HG03565 (cell line): ENCODE measurements around the gene GRIN2B.

Experiments
- ATAC-seq: cut with Tn5 transposase; IDR thresholded peaks from one replicate; pipeline ENCODE4 v1.9.1; 2021; ENCODE audit warnings: mild to moderate bottlenecking, moderate library complexity; ENCODE audit not compliant: unreplicated experiment

The GRIN2B gene

GRCh38 chr12:13981296-13981962 is at the start of gene GRIN2B:
TSS of gene GRIN2B (minus strand) at chr12:13981602. CDS start at chr12:13866208, 115,394 bp downstream.
- ATAC-seq: no peak

DNA sequence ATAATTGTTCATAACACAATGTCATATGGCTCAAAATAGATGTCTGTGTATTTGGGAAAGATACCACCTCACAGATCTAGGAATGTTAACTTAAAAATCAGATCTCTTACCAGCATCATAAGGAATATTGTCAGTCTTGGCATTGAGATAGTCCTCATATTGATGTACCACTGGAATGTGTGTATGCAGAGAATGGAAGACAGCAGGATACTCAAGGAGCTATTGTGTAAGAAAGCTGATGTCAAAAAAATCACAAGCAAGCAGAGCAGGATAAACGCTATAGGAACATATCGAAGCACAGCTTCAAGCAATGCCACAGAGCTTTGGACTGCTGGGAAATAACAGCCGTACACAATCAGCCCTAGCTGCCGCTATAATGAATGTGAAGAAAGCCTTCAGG is 45.1 kb upstream of the GRIN2B start:
- no peak for ATAC-seq

- ATAC-seq: no peak
Measured at GRCh38 chr12:14024591-14024990, 43.2 kb upstream of the GRIN2B start.

GRCh38 chr12:14018080-14018479 is 36.7 kb upstream of the GRIN2B start:
- no peak for ATAC-seq

GRCh38 chr12:14010989-14011388 is 29.6 kb upstream of the GRIN2B start:
- no peak for ATAC-seq

GRCh38 chr12:14007639-14008038 is 26.2 kb upstream of the GRIN2B start:
- ATAC-seq: no peak

- no peak for ATAC-seq
Measured at GRCh38 chr12:13992585-13992984, 11.2 kb upstream of the GRIN2B start.

GRCh38 chr12:13992106-13992505 is 10.7 kb upstream of the GRIN2B start:
- ATAC-seq: no peak

GRCh38 chr12:13986031-13986430 is 4.6 kb upstream of the GRIN2B start:
- ATAC-seq: no peak

DNA sequence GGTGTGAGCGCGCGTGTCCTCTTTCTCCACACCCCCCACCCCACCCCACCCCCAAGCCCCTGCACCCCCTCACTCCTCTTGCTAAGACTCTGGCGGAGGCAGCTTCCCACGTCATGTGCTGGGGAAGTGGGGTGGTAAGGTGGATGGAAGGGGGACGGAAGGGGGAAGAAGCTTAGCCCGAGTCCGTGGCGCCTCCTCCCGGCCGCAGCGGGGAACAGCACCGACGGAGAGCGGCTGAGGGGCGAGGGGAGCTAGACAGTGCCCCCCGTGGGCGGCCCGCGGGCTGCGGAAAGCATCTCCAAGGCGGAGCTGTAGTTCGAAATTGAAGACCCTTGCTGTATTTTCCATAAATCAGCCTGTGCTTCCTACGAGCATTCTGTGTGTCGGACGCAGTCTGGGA is 588 bp upstream of the GRIN2B start:
- no peak for ATAC-seq

DNA sequence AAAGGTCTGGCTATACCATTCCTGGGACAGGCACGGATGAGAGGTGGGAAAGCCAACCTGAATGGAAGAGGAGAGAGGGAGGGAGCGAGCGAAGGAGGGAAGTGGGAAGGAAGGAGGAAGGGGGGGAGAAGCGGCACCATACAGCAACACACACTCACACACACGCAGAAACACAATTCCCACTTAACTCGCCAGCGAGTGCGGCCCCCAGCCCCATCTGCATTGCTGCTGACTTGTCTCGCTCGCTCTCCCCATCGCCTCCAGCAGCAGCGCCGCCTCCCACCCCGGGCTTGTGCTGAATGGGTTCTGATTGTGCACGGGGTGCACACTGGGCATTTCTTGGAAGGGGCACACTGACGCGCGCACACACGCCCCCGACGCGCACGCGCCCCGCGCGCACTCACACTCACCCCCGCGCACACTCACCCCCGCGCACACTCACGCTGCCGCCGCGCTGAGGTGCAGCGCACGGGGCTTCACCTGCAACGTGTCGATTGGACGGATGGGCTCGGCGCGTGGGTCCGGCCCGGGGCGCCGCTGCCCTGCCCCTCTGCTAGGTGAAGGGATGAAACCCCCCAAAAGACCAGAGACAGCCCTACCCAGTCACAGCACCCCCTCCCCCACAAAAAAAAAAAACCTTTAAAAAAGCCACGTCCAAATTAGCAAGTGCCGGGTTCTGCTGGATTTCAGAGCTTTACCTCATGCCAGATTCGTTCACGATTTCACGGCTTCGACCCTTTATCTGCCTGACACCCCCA is 685 bp downstream of the GRIN2B start:
- no peak for ATAC-seq

DNA sequence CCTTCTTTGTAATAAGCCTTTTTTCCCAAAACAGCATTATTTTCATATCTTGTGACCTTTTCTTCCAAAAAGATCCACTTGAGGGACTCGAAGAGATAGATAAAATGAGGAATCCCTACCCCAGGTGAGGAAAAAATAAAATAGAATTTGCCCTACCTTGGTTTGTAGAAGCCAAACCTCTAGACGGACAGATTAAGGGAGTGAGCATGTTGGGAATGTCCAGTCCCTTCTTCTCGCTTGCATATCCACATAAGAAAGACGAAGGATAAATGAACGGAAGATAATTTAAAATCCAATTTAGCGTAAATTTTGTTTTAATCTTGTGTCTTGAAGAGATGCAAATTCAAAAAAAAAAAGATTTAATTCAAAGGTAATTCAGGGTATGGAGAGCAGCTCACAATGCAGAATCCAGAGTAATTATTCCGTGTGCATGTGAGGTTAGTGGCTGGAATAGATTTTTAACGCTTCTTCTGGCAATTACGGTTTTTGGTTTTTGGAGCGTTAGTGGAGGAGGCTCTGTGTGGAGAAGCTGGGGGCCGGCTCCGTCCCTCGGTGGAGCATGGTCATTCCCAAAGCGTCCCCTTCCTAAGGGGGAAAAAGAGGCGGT is 1.5 kb downstream of the GRIN2B start:
- ATAC-seq: no peak

- ATAC-seq: no peak
Measured at GRCh38 chr12:13978876-13979275, 2.5 kb downstream of the GRIN2B start.

DNA sequence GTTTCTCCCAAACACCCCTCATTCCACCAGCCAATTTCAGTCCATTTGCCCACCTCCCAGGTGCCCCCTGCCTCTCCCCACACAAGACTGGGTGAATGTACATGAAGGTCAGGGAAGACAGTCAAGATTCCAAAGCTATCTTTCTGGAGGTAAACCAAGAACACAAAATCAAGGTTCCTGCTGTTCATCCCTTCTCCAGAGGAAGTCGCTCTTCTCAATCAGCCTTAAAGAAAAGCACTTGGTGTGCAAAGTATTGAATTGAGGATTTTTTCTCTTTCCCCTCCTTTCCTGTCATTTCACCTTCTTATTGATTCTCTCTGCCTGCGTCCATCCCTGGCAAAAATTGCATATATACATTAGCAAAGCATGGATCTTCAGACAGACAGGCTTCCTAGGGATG is 4.5 kb downstream of the GRIN2B start:
- no peak for ATAC-seq

DNA sequence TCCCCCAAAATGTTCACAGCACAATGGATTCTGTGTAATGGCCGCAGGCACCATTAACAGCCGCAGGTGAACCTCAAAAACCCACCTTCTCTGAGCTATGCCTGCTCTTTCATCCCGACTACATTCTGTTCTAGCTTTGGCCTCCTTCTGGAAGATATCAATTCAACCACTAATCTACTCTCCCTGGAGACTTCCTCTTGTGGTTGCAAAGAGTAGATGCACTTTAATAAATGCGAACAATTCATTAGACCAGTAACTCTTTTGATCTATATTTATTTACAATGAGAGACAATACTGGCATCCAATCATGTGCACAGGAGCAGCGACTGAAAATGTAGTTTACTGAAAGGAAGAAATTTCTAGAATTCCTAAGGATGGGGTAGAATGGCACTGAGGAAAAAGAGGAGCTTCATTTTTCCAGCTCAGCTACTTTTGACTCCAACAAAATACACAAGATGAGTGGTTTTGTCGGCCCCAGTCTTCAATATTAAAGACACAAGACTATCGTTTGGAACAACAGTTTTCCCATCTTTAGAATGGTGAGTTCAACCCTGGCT is 5.3 kb downstream of the GRIN2B start:
- no peak for ATAC-seq

- ATAC-seq: no peak
Measured at GRCh38 chr12:13973996-13974395, 7.4 kb downstream of the GRIN2B start.

- no peak for ATAC-seq
Measured at GRCh38 chr12:13970803-13971202, 10.6 kb downstream of the GRIN2B start.

DNA sequence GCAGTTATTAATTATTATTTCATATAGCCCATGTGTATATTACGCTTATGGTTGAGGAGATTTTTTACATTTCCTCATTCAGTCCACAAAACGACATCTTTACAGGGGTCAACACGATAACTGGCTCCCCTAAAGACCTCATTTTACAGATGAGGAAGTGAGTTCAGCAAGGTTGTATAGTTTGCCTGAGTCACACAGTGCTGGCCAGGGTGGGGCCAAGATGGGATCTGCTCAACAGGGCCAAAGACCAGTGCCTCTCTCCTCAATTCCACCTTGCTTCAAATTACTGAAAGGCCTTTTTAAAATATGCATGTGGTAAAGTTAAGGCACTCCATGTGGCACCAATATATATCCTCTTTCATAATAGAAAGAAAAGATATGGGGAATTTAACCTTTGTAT is 13.1 kb downstream of the GRIN2B start:
- no peak for ATAC-seq

DNA sequence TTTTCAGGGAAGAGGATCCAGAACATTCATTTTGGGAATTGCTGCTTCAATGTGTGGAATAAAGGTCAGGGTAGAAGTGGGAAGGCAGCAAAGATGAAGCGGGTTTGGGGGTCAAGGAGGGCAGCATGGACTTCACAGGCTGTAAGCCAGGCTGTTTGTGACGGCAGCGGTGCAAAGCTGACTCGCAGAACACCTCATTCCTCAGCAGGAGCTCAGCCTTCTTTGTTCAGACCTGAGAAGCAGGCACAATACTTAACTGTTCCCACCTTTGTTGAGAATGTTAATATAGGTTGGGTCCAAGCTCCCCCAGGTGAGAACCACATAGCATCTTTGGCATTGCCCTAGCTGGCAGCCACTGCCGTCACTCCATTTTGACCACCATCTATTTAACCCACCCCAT is 16.7 kb downstream of the GRIN2B start:
- ATAC-seq: no peak

- ATAC-seq: no peak
Measured at GRCh38 chr12:13962699-13963098, 18.7 kb downstream of the GRIN2B start.

GRCh38 chr12:13961971-13962370 is 19.4 kb downstream of the GRIN2B start:
- no peak for ATAC-seq
